Activated CD8-positive, alpha-beta T cell treated with anti-CD3 and anti-CD28 coated beads for 36 hours (primary cell): ENCODE results near the gene SDCCAG8. TPM values are rescaled to one million over a fixed set of nuclear protein-coding genes. Genes with fewer than 3 reads are reported as not detected.

Experiments
- ATAC-seq: fragments of 200-7000 bp; cut with Tn5 transposase; one replicate; pipeline ENCODE4 v1.10.0; 2021; ENCODE audit warnings: mild to moderate bottlenecking, moderate library complexity
- CTCF ChIA-PET: fragments of 350-600 bp; sonication (Branson Sonifier 250); formaldehyde crosslinking; loops from one replicate; lab custom pipeline; 2021; ENCODE audit warnings: antibody characterized with exemption; lab: Charles Lee
- POLR2A ChIA-PET: fragments of 350-600 bp; sonication (Branson Sonifier 250); formaldehyde crosslinking; loops from one replicate; lab custom pipeline; 2021; ENCODE audit warnings: antibody characterized with exemption; lab: Charles Lee
- DNase-seq: peaks from one replicate; pipeline ENCODE4 v3.0.0-alpha.2; 2020
- H3K27ac Mint-ChIP-seq: one replicate; pipeline ENCODE4 v1.8.0; 2021; ENCODE audit warnings: mild to moderate bottlenecking, mixed read lengths
- H3K27me3 Mint-ChIP-seq: one replicate; pipeline ENCODE4 v1.8.0; 2021; ENCODE audit warnings: mixed read lengths
- H3K36me3 Mint-ChIP-seq: one replicate; pipeline ENCODE4 v1.8.0; 2021; ENCODE audit warnings: low read depth, mixed read lengths
- H3K4me1 Mint-ChIP-seq: one replicate; pipeline ENCODE4 v1.8.0; 2021; ENCODE audit warnings: low read depth, mixed read lengths
- H3K4me3 Mint-ChIP-seq: one replicate; pipeline ENCODE4 v1.8.0; 2021; ENCODE audit warnings: mild to moderate bottlenecking, moderate library complexity, mixed read lengths
- H3K9me3 Mint-ChIP-seq: one replicate; pipeline ENCODE4 v1.8.0; 2021; ENCODE audit warnings: mixed read lengths
- CTCF ChIP-seq: fragments of 200-600 bp; IDR thresholded peaks from one replicate; pipeline ENCODE4 v1.8.0; 2022; ENCODE audit warnings: antibody characterized with exemption, mild to moderate bottlenecking
- intact Hi-C: fragments of 100-400 bp; cut with micrococcal nuclease; formaldehyde crosslinking; loops from one replicate; pipeline ENCODE4 v1.10.0; 2022
- total RNA-seq, 2 experiments: library from RNA; stranded (reverse); gene quantifications; one replicate each; pipeline ENCODE4 v1.2.3, GENCODE V29; 2021

Gene SDCCAG8
- total RNA-seq, 2 experiments from 2014 or later: 22.4 to 22.6 TPM

GRCh38 chr1:243217349-243217748 is 38.5 kb upstream of the SDCCAG8 start:
- Mint-ChIP-seq H3K27ac (no peak overlapping the region), H3K4me1 (no peaks in the 10 kb centered on the region), H3K4me3 (no peak overlapping the region), H3K27me3 (no peaks in the 10 kb centered on the region), H3K36me3 (peaks cover 43% of the 10 kb centered on the region), H3K9me3 (no peaks in the 10 kb centered on the region)
- no peak for TF ChIP-seq CTCF
- no peak for DNase-seq
- no peak for ATAC-seq
- ChIA-PET CTCF (no interaction called here), POLR2A (interaction anchor here (1.1 kb wide), 1 partner anchor 38 kb away, joined by 3 read pairs; the partner anchor contains the start of gene CEP170)
- intact Hi-C loops: no loop called here

GRCh38 chr1:243218059-243218458 is 37.8 kb upstream of the SDCCAG8 start:
- DNase-seq (no peak), ATAC-seq (no peak)
- Mint-ChIP-seq H3K4me1 (no peaks in the 10 kb centered on the region), H3K36me3 (peaks cover 48% of the 10 kb centered on the region), H3K9me3 (no peaks in the 10 kb centered on the region), H3K27ac (no peak overlapping the region), H3K27me3 (no peaks in the 10 kb centered on the region), H3K4me3 (no peak overlapping the region)
- CTCF ChIA-PET: no interaction called here
- intact Hi-C loops: no loop called here
- POLR2A ChIA-PET: no interaction called here
- no peak for TF ChIP-seq CTCF

GRCh38 chr1:243227622-243228021 is 28.2 kb upstream of the SDCCAG8 start:
- peaks cover 41% of the 10 kb centered on the region for H3K36me3 Mint-ChIP-seq

GRCh38 chr1:243229526-243229925 is 26.3 kb upstream of the SDCCAG8 start:
- ChIA-PET POLR2A (no interaction called here), CTCF (no interaction called here)
- H3K27ac Mint-ChIP-seq: no peak overlapping the region
- DNase-seq (no peak), ATAC-seq (no peak)
- intact Hi-C loops: no loop called here
- H3K4me1 Mint-ChIP-seq: peaks cover 5% of the 10 kb centered on the region
- H3K27me3 Mint-ChIP-seq: no peaks in the 10 kb centered on the region
- peaks cover 41% of the 10 kb centered on the region for H3K36me3 Mint-ChIP-seq
- no peak overlapping the region for H3K4me3 Mint-ChIP-seq
- no peak for TF ChIP-seq CTCF
- H3K9me3 Mint-ChIP-seq: peaks cover 25% of the 10 kb centered on the region

More at GRCh38 chr1:243227622-243228021, 28.2 kb upstream of the SDCCAG8 start:
- Mint-ChIP-seq H3K27ac (no peak overlapping the region), H3K27me3 (no peaks in the 10 kb centered on the region), H3K4me3 (no peak overlapping the region), H3K9me3 (peaks cover 21% of the 10 kb centered on the region), H3K4me1 (peaks cover 5% of the 10 kb centered on the region)
- intact Hi-C loops: no loop called here
- POLR2A ChIA-PET: no interaction called here
- no peak for TF ChIP-seq CTCF
- ATAC-seq: no peak
- CTCF ChIA-PET: no interaction called here
- no peak for DNase-seq

GRCh38 chr1:243230914-243231313 is 24.9 kb upstream of the SDCCAG8 start:
- peak; percentile 39 for ATAC-seq
- Mint-ChIP-seq H3K9me3 (peaks cover 25% of the 10 kb centered on the region), H3K36me3 (peaks cover 47% of the 10 kb centered on the region), H3K4me1 (peaks cover 5% of the 10 kb centered on the region), H3K27ac (no peak overlapping the region), H3K4me3 (no peak overlapping the region), H3K27me3 (no peaks in the 10 kb centered on the region)
- TF ChIP-seq CTCF: no peak
- intact Hi-C loops: no loop called here
- ChIA-PET POLR2A (no interaction called here), CTCF (interaction anchor here (0.6 kb wide), 1 partner anchor 27 kb away, joined by 3 read pairs; no protein-coding TSS in a partner anchor)
- DNase-seq: no peak
